Stimulated activated CD8-positive, alpha-beta memory T cell treated with anti-CD3 and anti-CD28 coated beads, Interleukin-7, amount 100 ng/mL, for 24 hours (primary cell): ENCODE data around the gene AGAP3.

Source experiments
- DNase-seq: peaks from one replicate; pipeline ENCODE4 v3.0.0-alpha.2; 2020; ENCODE audit warnings: low read depth

AGAP3 gene

GRCh38 chr7:151110236-151110940 is 24.1 kb downstream of the AGAP3 start:
- DNase-seq = no peak

DNA sequence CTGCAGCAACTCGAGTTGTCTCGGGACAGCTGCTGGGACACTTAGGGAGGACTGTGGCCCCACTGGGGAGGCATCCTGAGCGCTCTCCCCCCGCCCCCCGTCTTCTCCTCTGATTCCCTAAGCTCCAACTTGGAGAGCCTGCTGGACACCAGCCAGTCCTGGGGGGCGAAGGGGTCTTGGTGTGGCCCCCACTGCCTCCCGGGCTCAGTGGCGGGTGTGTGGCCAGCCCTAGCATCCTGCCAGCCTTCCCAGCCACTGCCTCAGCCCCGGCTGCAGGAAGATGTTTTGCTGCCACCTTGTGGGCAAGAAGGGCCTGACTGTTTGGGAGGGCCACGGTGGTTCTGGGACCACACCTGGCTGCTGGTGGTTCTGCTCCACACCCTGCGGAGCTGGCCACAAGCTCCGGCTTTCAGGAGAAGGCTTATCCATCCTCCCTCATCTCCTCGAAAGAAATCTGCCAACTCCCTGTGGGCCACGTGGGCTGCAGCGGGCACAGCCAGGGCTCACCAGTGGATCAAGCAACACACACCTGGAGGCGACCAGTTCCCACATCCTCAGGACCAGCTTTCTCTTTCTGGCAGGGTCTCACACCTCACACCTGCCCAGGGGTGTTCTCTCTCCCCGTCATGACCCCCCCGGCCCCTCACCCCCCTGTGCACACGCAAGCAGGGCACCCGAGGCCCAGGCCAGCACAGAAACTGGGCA is 24.8 kb downstream of the AGAP3 start:
- peak; percentile 51 for DNase-seq

DNA sequence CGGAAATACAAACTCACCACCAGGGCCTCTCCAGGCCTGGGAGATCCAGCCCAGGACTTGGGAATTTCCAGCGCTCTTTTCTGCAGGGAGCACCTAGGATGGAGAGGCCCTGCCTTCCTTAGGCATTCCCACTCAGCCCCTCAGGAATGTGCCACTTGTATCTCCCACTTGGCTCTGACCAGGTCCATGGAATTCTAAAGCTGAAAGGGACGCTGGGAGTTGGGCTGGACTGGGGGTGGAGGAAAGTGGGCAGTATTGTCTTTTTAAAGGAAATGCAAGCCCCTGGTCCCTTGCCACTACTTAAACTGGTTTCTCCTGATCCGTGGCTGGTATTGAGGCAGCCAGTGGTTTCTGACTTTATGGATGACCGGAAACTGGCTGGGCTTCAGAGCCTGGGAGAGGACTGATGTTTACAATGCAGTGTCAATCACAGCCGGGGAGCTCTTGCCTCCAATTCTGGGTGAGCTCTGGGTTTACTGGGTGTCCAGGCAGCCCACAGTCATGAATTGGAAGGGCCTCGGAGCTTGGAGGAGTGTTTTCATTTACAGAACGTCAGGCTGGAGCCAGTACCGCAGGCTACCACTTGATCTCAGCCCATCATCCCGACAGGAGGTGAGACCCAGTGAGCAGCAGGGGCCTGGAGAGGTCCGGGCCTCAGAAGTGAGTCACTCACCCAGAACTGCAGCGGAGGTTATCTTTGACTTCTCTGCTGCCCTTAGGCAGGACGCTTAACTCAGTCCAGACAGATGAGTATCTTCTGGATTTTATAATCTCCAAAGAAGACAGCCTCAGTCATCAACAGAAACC is 27.3 kb downstream of the AGAP3 start:
- no peak for DNase-seq

GRCh38 chr7:151114151-151115090 is 28.1 kb downstream of the AGAP3 start:
- DNase-seq = no peak

GRCh38 chr7:151115121-151115835 is 29.0 kb downstream of the AGAP3 start:
- no peak for DNase-seq

DNA sequence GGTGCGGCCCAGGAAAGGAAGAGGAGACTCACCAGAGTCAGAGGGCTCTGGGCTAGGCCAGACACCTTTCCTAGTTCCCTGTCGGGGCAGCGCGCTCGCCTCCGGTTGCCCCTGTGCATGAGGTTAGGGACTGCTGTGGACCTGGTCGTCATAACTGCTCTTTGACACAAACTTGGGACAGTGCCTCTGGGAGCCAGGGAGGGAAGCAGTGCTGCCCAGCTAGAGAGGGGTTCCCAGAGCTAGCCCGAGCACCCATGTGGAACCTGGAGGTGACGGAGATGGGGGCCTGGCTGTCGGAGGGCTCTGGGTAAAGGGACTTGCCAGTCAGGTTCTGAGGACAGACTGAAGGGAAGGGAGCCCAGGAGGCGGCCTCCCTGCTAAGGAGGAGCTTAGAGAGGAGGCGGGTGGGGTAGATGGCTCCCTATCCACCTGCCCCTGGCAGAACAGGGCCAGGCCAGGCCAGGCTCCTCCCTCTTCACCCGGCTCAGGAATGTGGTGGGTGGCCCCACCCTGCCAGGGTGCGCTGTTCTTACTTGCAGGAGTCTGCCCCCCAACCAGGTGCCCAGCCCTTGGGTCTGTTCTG is 29.7 kb downstream of the AGAP3 start:
- no peak for DNase-seq

- DNase-seq = no peak
These were observed 30.5 kb downstream of the AGAP3 start for GRCh38 chr7:151116603-151117440.

DNA sequence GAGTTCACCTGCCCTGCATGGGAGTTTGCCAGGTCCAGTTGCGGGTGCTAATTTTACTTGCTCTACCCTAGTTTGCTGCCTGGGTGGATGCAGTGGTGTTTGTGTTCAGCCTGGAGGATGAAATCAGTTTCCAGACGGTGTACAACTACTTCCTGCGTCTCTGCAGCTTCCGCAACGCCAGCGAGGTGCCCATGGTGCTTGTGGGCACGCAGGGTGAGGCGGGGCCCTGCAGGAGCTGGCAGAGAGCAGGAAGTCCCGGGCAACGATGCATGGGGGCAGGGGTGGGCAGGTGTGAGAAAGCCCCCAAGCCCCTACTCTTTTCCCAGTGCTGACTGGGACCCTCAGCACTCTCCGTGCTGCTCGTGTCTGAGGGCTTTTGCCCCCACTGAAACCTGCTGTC is 31.3 kb downstream of the AGAP3 start:
- DNase-seq = no peak

GRCh38 chr7:151118108-151119054 is 32.1 kb downstream of the AGAP3 start:
- no peak for DNase-seq

DNA sequence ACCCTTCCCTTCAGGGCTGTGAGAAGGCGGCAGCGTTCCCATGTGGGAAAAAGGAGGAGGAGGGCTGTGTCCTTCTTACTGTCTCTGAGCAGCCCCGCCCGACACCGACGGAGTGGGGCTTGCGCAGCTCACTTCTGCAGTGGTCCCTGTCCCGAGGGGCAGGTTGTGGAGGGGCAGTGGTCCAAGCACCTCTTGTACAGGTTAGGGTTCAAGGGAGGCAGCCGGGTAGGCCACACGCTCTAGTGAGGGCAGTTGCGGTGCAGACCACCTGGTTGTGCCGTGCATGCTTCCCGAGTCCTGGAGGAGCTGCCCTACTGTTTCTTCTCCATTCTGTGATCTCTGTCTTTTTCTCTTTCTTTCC is 32.8 kb downstream of the AGAP3 start:
- no peak for DNase-seq

- DNase-seq = no peak
These were observed 33.6 kb downstream of the AGAP3 start for GRCh38 chr7:151119902-151120301.

GRCh38 chr7:151120896-151121295 is 34.6 kb downstream of the AGAP3 start:
- DNase-seq = no peak

- DNase-seq = no peak
These were observed 35.3 kb downstream of the AGAP3 start for GRCh38 chr7:151121380-151122170.

DNA sequence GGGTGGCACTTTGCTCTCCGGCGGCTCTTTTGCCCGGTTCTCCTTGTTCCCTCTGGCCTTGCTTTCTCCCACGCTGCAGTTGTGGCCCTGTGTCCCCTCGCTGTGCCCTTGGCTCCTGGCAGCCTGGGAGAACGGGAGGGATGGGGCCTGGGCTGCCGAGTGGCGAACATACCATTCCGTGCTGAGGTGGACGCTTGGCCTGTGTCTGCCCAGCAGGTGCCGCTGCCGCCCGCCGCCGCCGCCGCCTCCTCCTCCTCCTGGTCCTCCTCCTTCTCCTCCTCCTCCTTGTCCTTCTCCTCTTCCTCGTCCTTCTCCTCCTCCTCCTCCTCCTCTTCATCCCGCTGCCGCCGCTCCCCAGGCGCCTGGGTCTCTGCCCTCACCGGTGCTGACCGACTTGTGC is 36.0 kb downstream of the AGAP3 start:
- DNase-seq = no peak

- DNase-seq = no peak
These were observed 36.5 kb downstream of the AGAP3 start for GRCh38 chr7:151122796-151123157.

DNA sequence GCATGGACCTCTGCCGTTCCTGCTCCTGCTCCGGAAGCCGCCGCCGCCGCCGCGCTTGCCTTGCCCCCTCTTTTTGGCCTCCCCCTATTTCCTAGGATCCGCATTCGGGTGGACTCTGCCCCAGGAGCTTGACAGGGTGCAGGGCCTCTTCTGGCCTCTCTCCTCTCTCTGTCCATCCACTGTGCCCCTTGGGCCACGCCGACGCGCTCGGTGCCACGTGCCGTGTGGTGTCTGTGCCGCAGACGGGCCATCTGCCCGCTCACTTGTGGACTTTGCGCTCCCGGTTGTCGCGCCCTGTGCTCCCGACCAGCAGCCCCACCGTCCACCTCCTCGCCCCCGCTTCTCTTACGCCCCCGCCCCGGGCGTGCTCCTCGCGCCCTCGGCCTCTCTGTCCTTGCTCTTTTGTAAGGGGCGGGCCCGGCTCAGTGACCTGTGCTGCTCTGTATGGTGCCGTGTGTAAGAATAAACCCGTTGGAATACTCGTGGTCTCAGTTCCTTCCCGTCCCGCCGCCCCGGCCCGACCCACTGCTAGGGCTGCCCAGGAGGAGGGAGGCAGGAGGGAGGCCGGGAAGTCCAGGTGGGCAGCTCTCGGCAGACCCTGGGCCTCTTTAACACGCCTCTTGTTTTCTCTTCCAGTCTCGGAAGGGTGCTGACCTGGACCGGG is 37.0 kb downstream of the AGAP3 start:
- no peak for DNase-seq

- peak; percentile 64 for DNase-seq
These were observed 37.7 kb downstream of the AGAP3 start for GRCh38 chr7:151123822-151124464.
